ENCODE results near the gene SEMA6D.

SEMA6D gene

GRCh38 chr15:47757331-47757730 lies 40.0 kb downstream of the SEMA6D start:
- Histone ChIP-seq H3K27ac (ENCODE audit: low read length) (peak overlapping the region; percentile 46; the same call in 1 of the 2 replicates), H2AFZ (ENCODE audit: low read length) (no peak overlapping the region), H3K4me3 (ENCODE audit: low read length) (no peak overlapping the region)

GRCh38 chr15:47762621-47763020 lies 45.3 kb downstream of the SEMA6D start:
- no peak overlapping the region for H3K4me3 ChIP-seq (ENCODE audit: low read length)
- no peaks in the 10 kb centered on the region for H4K20me1 ChIP-seq (ENCODE audit: insufficient read depth, low read length)
- H3K27ac ChIP-seq (ENCODE audit: low read length) = no peak overlapping the region
- no peak overlapping the region for H3K9ac ChIP-seq (ENCODE audit: low read length)
- H3K36me3 ChIP-seq (replicated peaks; ENCODE audit: insufficient read depth, low read length) = no peaks in the 10 kb centered on the region
- H3K4me2 ChIP-seq (ENCODE audit: low read depth, low read length) = no peak overlapping the region
- H3K9me3 ChIP-seq (replicated peaks; ENCODE audit: insufficient read depth, low read length) = no peaks in the 10 kb centered on the region
- no peaks in the 10 kb centered on the region for H3K27me3 ChIP-seq (replicated peaks; ENCODE audit: insufficient read depth, low read length)
- no peaks in the 10 kb centered on the region for H3K9me2 ChIP-seq (replicated peaks; ENCODE audit: insufficient read depth, low read length)
- H3K4me1 ChIP-seq (ENCODE audit: low read length) = 0 out of 2 replicates have a peak, but pooled peaks cover 6% of the 10 kb centered on the region
- DNase-seq = no peak
- TF ChIP-seq CTCF (IDR thresholded peaks at IDR 0.05; ENCODE audit: low read length) = no peak
- no peak for TF ChIP-seq EZH2 (optimal IDR thresholded peaks at IDR 0.05; ENCODE audit: low read depth, low read length)
- no peak for TF ChIP-seq EZH2phosphoT487 (IDR thresholded peaks at IDR 0.05; ENCODE audit: low read length)
- no peak overlapping the region for H2AFZ ChIP-seq (ENCODE audit: low read length)
- H3K79me2 ChIP-seq (ENCODE audit: low read length) = no peaks in the 10 kb centered on the region
- no peaks in the 10 kb centered on the region for H3F3A ChIP-seq (ENCODE audit: insufficient read depth, low read length)

More at GRCh38 chr15:47757331-47757730, 40.0 kb downstream of the SEMA6D start:
- Histone ChIP-seq H3K9me3 (replicated peaks; ENCODE audit: insufficient read depth, low read length) (no peaks in the 10 kb centered on the region), H3K79me2 (ENCODE audit: low read length) (no peaks in the 10 kb centered on the region), H3K36me3 (replicated peaks; ENCODE audit: insufficient read depth, low read length) (no peaks in the 10 kb centered on the region), H3K9ac (ENCODE audit: low read length) (no peak overlapping the region), H3F3A (ENCODE audit: insufficient read depth, low read length) (peaks cover 5% of the 10 kb centered on the region; the same call in 1 of the 2 replicates), H4K20me1 (ENCODE audit: insufficient read depth, low read length) (no peaks in the 10 kb centered on the region), H3K4me1 (ENCODE audit: low read length) (peaks cover 19% of the 10 kb centered on the region), H3K27me3 (replicated peaks; ENCODE audit: insufficient read depth, low read length) (no peaks in the 10 kb centered on the region), H3K9me2 (replicated peaks; ENCODE audit: insufficient read depth, low read length) (no peaks in the 10 kb centered on the region), H3K4me2 (ENCODE audit: low read depth, low read length) (peak overlapping the region; percentile 14; the same call in 1 of the 2 replicates)
- peak; percentile 55 for DNase-seq
- TF ChIP-seq EZH2phosphoT487 (IDR thresholded peaks at IDR 0.05; ENCODE audit: low read length) (no peak), EZH2 (optimal IDR thresholded peaks at IDR 0.05; ENCODE audit: low read depth, low read length) (no peak), CTCF (IDR thresholded peaks at IDR 0.05; ENCODE audit: low read length) (no peak)

GRCh38 chr15:47764666-47765065 lies 47.4 kb downstream of the SEMA6D start:
- Histone ChIP-seq H3K4me2 (ENCODE audit: low read depth, low read length) (no peak overlapping the region), H3F3A (ENCODE audit: insufficient read depth, low read length) (no peaks in the 10 kb centered on the region), H3K36me3 (replicated peaks; ENCODE audit: insufficient read depth, low read length) (no peaks in the 10 kb centered on the region), H3K4me3 (ENCODE audit: low read length) (no peak overlapping the region), H2AFZ (ENCODE audit: low read length) (no peak overlapping the region), H3K79me2 (ENCODE audit: low read length) (no peaks in the 10 kb centered on the region), H3K27me3 (replicated peaks; ENCODE audit: insufficient read depth, low read length) (no peaks in the 10 kb centered on the region), H3K9ac (ENCODE audit: low read length) (no peak overlapping the region), H3K4me1 (ENCODE audit: low read length) (no peaks in the 10 kb centered on the region), H3K9me3 (replicated peaks; ENCODE audit: insufficient read depth, low read length) (no peaks in the 10 kb centered on the region), H3K27ac (ENCODE audit: low read length) (no peak overlapping the region), H3K9me2 (replicated peaks; ENCODE audit: insufficient read depth, low read length) (no peaks in the 10 kb centered on the region), H4K20me1 (ENCODE audit: insufficient read depth, low read length) (no peaks in the 10 kb centered on the region)
- DNase-seq = no peak
- no peak for TF ChIP-seq EZH2phosphoT487 (IDR thresholded peaks at IDR 0.05; ENCODE audit: low read length)
- no peak for TF ChIP-seq EZH2 (optimal IDR thresholded peaks at IDR 0.05; ENCODE audit: low read depth, low read length)
- no peak for TF ChIP-seq CTCF (IDR thresholded peaks at IDR 0.05; ENCODE audit: low read length)

Data from MM.1S (cell line).